ENCODE data around the gene ARHGAP9.

GRCh38 chr12:57455374-57456144, 24.1 kb downstream of the ARHGAP9 start:
- TF ChIP-seq POLR2A (IDR thresholded peaks at IDR 0.05; ENCODE audit: low read length) (no peak), GATA1 (IDR thresholded peaks at IDR 0.05; ENCODE audit: low read depth, low read length) (no peak)

Measured in erythroblast (primary cell).